Neuronal stem cell (in vitro differentiated cells): ENCODE measurements around the gene THBD.

ENCODE experiments used
- DNase-seq: peaks from one replicate; pipeline ENCODE4 v3.0.0-alpha.2; 2013; ENCODE audit warnings: low spot score
- H2AFZ ChIP-seq: one replicate; pipeline ENCODE4 v1.6.1; 2013; ENCODE audit warnings: mild to moderate bottlenecking, low read length, inconsistent platforms
- H2AK5ac ChIP-seq: 2 replicates; pipeline ENCODE4 v1.6.1; 2013; ENCODE audit warnings: low read depth, mild to moderate bottlenecking, inconsistent platforms, low read length, moderate library complexity, mixed read lengths
- H2BK120ac ChIP-seq: 2 replicates; pipeline ENCODE4 v1.6.1; 2013; ENCODE audit warnings: low read depth, mild to moderate bottlenecking, inconsistent platforms, low read length, moderate library complexity, mixed read lengths
- H2BK12ac ChIP-seq: one replicate; pipeline ENCODE4 v1.6.1; 2013; ENCODE audit warnings: low read length, inconsistent platforms
- H2BK15ac ChIP-seq: 2 replicates; pipeline ENCODE4 v1.6.1; 2013; ENCODE audit warnings: mild to moderate bottlenecking, low read length, inconsistent platforms, mixed read lengths
- H2BK5ac ChIP-seq: one replicate; pipeline ENCODE4 v1.6.1; 2013; ENCODE audit warnings: inconsistent platforms, mild to moderate bottlenecking, low read length, moderate library complexity
- H3K14ac ChIP-seq: one replicate; pipeline ENCODE4 v1.6.1; 2013; ENCODE audit warnings: low read length, inconsistent platforms
- H3K18ac ChIP-seq: 2 replicates; pipeline ENCODE4 v1.6.1; 2013; ENCODE audit warnings: low read length, inconsistent platforms
- H3K23ac ChIP-seq: 2 replicates; pipeline ENCODE4 v1.6.1; 2013; ENCODE audit warnings: low read depth, mild to moderate bottlenecking, mixed read lengths, low read length, inconsistent platforms; ENCODE audit not compliant: poor library complexity
- H3K27ac ChIP-seq: replicated peaks from 3 replicates; pipeline ENCODE4 v1.5.1; 2013; ENCODE audit warnings: low read length, inconsistent platforms
- H3K27me3 ChIP-seq, 3 experiments: 2 replicates each; pipeline ENCODE4 v1.6.1; 2013; ENCODE audit warnings: low read length in 3 of 3, mild to moderate bottlenecking in 2 of 3, inconsistent platforms in 1 of 3, low read depth in 1 of 3, mixed read lengths in 1 of 3, moderate library complexity in 1 of 3; ENCODE audit not compliant: control insufficient read depth in 3 of 3, insufficient read depth in 3 of 3
- H3K36me3 ChIP-seq, 2 donors: replicated peaks in 1 of 2; 2 replicates each; pipeline ENCODE4 v1.6.1; 2013; ENCODE audit warnings: low read length in 2 of 2; ENCODE audit not compliant: control insufficient read depth in 2 of 2, insufficient read depth in 2 of 2
- H3K4ac ChIP-seq: 2 replicates; pipeline ENCODE4 v1.6.1; 2013; ENCODE audit warnings: inconsistent platforms, mild to moderate bottlenecking, low read length, moderate library complexity
- H3K4me1 ChIP-seq, 2 donors: 1 replicate in 1 of 2; 2 replicates in 1 of 2; pipeline ENCODE4 v1.6.1; 2013; ENCODE audit warnings: low read length in 2 of 2, low read depth in 1 of 2; ENCODE audit not compliant: control insufficient read depth in 2 of 2, insufficient read depth in 1 of 2
- H3K4me2 ChIP-seq: one replicate; pipeline ENCODE4 v1.6.1; 2013; ENCODE audit warnings: mild to moderate bottlenecking, low read length, inconsistent platforms; ENCODE audit not compliant: insufficient read depth, poor library complexity, severe bottlenecking
- H3K4me3 ChIP-seq, 2 donors: 2 replicates each; pipeline ENCODE4 v1.5.1; 2013; ENCODE audit warnings: low read length in 2 of 2, mild to moderate bottlenecking in 2 of 2, inconsistent platforms in 1 of 2, moderate library complexity in 1 of 2
- H3K79me1 ChIP-seq: one replicate; pipeline ENCODE4 v1.6.1; 2013; ENCODE audit warnings: low read depth, mild to moderate bottlenecking, inconsistent platforms, low read length, moderate library complexity
- H3K9ac ChIP-seq: one replicate; pipeline ENCODE4 v1.6.1; 2013; ENCODE audit warnings: mild to moderate bottlenecking, low read depth, low read length, inconsistent platforms; ENCODE audit not compliant: poor library complexity
- H3K9me3 ChIP-seq, 2 donors: replicated peaks in 1 of 2; 2 replicates each; pipeline versions ENCODE3 to v1.6.1; 2013; ENCODE audit warnings: low read length in 2 of 2, mild to moderate bottlenecking in 2 of 2, inconsistent platforms in 1 of 2, low read depth in 1 of 2, mixed read lengths in 1 of 2, moderate library complexity in 1 of 2; ENCODE audit not compliant: control insufficient read depth in 2 of 2, insufficient read depth in 1 of 2
- H4K8ac ChIP-seq: one replicate; pipeline ENCODE4 v1.6.1; 2013; ENCODE audit warnings: low read depth, mild to moderate bottlenecking, inconsistent platforms, low read length, moderate library complexity
- H4K91ac ChIP-seq: one replicate; pipeline ENCODE4 v1.6.1; 2013; ENCODE audit warnings: low read length, low read depth, mild to moderate bottlenecking, inconsistent platforms; ENCODE audit not compliant: poor library complexity
- WGBS, 2 donors: extraction: QIAGEN DNeasy Blood & Tissue Kit; methylation state at CpG; one replicate each; pipeline ENCODE4 v1.1.7; 2013; ENCODE audit warnings: missing lambda C conversion rate in 2 of 2, mixed read lengths in 1 of 2; ENCODE audit not compliant: insufficient read length in 2 of 2, insufficient replicate concordance in 1 of 2; ENCODE audit errors: extremely low coverage in 2 of 2; 5-methylcytosine and 5-hydroxymethylcytosine counted together

Gene THBD

GRCh38 chr20:23050076-23050838 lies 785 bp upstream of the THBD start:
- no CpG with 5 or more reads among the region's 48 CpGs for WGBS, 2 donors
- no peak overlapping the region for H2BK5ac ChIP-seq

GRCh38 chr20:23048283-23049200 lies 930 bp downstream of the THBD start:
- Histone ChIP-seq H3K4me1 (peaks cover 0 to 13% of the 10 kb centered on the region in 2 donors), H3K4me2 (peak overlapping the region; percentile 98), H2BK120ac (no peak overlapping the region), H3K27me3 (peaks cover 10 to 85% (median 48%) of the 10 kb centered on the region in 3 experiments), H3K27ac (no peak overlapping the region), H3K79me1 (no peaks in the 10 kb centered on the region), H2AK5ac (peak overlapping the region; percentile 28), H3K4ac (no peak overlapping the region), H4K91ac (no peak overlapping the region), H2BK5ac (peak overlapping the region; percentile 43), H2AFZ (peak overlapping the region; percentile 85), H3K36me3 (no peaks in the 10 kb centered on the region), H3K14ac (no peak overlapping the region), H2BK15ac (no peak overlapping the region), H3K4me3 (peak overlapping the region in 1 of 2 donors; percentile 72), H3K9ac (peak overlapping the region; percentile 64), H3K9me3 (peaks cover 0 to 7% of the 10 kb centered on the region in 2 donors), H3K18ac (peak overlapping the region; percentile 81), H4K8ac (no peak overlapping the region), H2BK12ac (peak overlapping the region; percentile 69), H3K23ac (peak overlapping the region; percentile 82)
- peak; percentile 24 for DNase-seq
- no CpG with 5 or more reads among the region's 92 CpGs for WGBS, 2 donors

More at GRCh38 chr20:23050076-23050838, 785 bp upstream of the THBD start:
- H3K23ac ChIP-seq: peak overlapping the region; percentile 21
- no peak overlapping the region for H3K14ac ChIP-seq
- no peak overlapping the region for H4K91ac ChIP-seq
- no peaks in the 10 kb centered on the region for H3K36me3 ChIP-seq
- H3K27ac ChIP-seq: no peak overlapping the region
- no peak overlapping the region for H3K4ac ChIP-seq
- no peak overlapping the region for H2BK15ac ChIP-seq
- DNase-seq: no peak
- H3K18ac ChIP-seq: no peak overlapping the region
- no peaks in the 10 kb centered on the region for H3K79me1 ChIP-seq
- no peak overlapping the region for H4K8ac ChIP-seq
- H3K4me2 ChIP-seq: peak overlapping the region; percentile 98
- H2AFZ ChIP-seq: peak overlapping the region; percentile 90
- H3K9ac ChIP-seq: peak overlapping the region; percentile 70
- peaks cover 0 to 7% of the 10 kb centered on the region in 2 donors for H3K9me3 ChIP-seq
- peak overlapping the region; percentile 58 for H2BK12ac ChIP-seq
- H3K4me3 ChIP-seq: peak overlapping the region in 1 of 2 donors; percentile 76
- no peak overlapping the region for H2BK120ac ChIP-seq
- H2AK5ac ChIP-seq: peak overlapping the region; percentile 65
- peaks cover 10 to 81% (median 42%) of the 10 kb centered on the region in 3 experiments for H3K27me3 ChIP-seq
- H3K4me1 ChIP-seq: peaks cover 0 to 13% of the 10 kb centered on the region in 2 donors

DNA sequence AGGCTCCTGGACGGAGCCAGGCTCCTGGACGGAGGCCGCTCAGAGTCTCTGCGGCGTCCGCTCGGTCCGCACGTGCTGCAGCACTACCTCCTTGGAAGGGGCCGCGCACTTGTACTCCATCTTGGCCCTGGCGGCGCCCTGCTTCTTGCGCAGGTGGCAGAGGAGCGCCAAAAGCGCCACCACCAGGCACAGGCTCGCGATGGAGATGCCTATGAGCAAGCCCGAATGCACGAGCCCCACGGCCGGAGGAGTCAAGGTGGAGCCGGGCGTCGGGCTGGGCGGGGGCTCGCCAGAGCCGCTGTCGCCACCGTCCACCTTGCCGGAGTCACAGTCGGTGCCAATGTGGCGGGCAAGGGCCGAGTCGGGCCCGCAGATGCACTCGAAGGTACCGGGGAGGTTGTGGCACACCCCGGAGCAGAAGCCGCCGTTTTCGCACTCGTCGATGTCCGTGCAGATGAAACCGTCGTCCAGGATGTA lies 1.7 kb downstream of the THBD start:
- peak overlapping the region; percentile 98 for H3K4me2 ChIP-seq
- no peaks in the 10 kb centered on the region for H3K79me1 ChIP-seq
- H3K36me3 ChIP-seq: no peaks in the 10 kb centered on the region
- peaks cover 0 to 13% of the 10 kb centered on the region in 2 donors for H3K4me1 ChIP-seq
- no CpG with 5 or more reads among the region's 47 CpGs for WGBS, 2 donors
- no peak overlapping the region for H3K27ac ChIP-seq
- H3K9ac ChIP-seq: no peak overlapping the region
- H3K4ac ChIP-seq: no peak overlapping the region
- peak overlapping the region; percentile 81 for H3K18ac ChIP-seq
- no peak overlapping the region for H4K8ac ChIP-seq
- H3K23ac ChIP-seq: peak overlapping the region; percentile 82
- no peak overlapping the region for H3K14ac ChIP-seq
- H4K91ac ChIP-seq: no peak overlapping the region
- H3K4me3 ChIP-seq: peak overlapping the region in 1 of 2 donors; percentile 72
- H2BK5ac ChIP-seq: peak overlapping the region; percentile 43
- DNase-seq: no peak
- peaks cover 0 to 7% of the 10 kb centered on the region in 2 donors for H3K9me3 ChIP-seq
- peak overlapping the region; percentile 28 for H2AK5ac ChIP-seq
- H2AFZ ChIP-seq: no peak overlapping the region
- no peak overlapping the region for H2BK15ac ChIP-seq
- peaks cover 10 to 83% (median 47%) of the 10 kb centered on the region in 3 experiments for H3K27me3 ChIP-seq
- no peak overlapping the region for H2BK120ac ChIP-seq
- peak overlapping the region; percentile 69 for H2BK12ac ChIP-seq
